Left ventricle myocardium inferior (tissue), 1 donor: ENCODE results near the gene CDH11. TPM values are rescaled to one million over a fixed set of nuclear protein-coding genes. Genes with fewer than 3 reads are reported as not detected.

Source experiments
- DNase-seq: peaks from one replicate; pipeline ENCODE4 v3.0.0-alpha.2; 2020
- H3K27ac ChIP-seq: fragments of 200-600 bp; replicated peaks from 2 replicates; pipeline ENCODE4 v1.8.0; 2021
- H3K27me3 ChIP-seq: fragments of 200-600 bp; 2 replicates; pipeline ENCODE4 v1.8.0; 2021; ENCODE audit warnings: low read depth
- H3K36me3 ChIP-seq: fragments of 200-600 bp; 2 replicates; pipeline ENCODE4 v1.8.0; 2021
- H3K4me1 ChIP-seq: fragments of 200-600 bp; 2 replicates; pipeline ENCODE4 v1.8.0; 2021
- H3K4me3 ChIP-seq: fragments of 200-600 bp; 2 replicates; pipeline ENCODE4 v1.8.0; 2021; ENCODE audit warnings: mild to moderate bottlenecking, moderate library complexity
- H3K9me3 ChIP-seq: fragments of 200-600 bp; replicated peaks from 2 replicates; pipeline ENCODE4 v1.8.0; 2021
- CTCF ChIP-seq: fragments of 200-600 bp; IDR thresholded peaks from 2 replicates; pipeline ENCODE4 v1.8.0; 2021; ENCODE audit warnings: antibody characterized with exemption, mild to moderate bottlenecking, borderline replicate concordance
- intact Hi-C: fragments of 100-400 bp; cut with micrococcal nuclease; formaldehyde crosslinking; loops from one replicate; pipeline ENCODE4 v1.11.0; 2022
- total RNA-seq: library from RNA; stranded (reverse); fragmentation: NEBNext Ultra II Directional; extraction: Animal tissue kit (Norgen Biotek cat#: 25700); gene quantifications from one replicate; pipeline ENCODE4 v1.2.1, GENCODE V29; 2021
- donor health status: DM: no; HTN: yes; CAD: no; lungs with severe emphysema.

Gene CDH11
- total RNA-seq, 1 donor from 2014 or later: 20.9 TPM

GRCh38 chr16:65044873-65045272, 77.0 kb downstream of the CDH11 start:
- Histone ChIP-seq H3K9me3 (no peaks in the 10 kb centered on the region), H3K4me3 (no peak overlapping the region), H3K27me3 (peaks cover 7% of the 10 kb centered on the region), H3K27ac (no peak overlapping the region), H3K4me1 (no peaks in the 10 kb centered on the region), H3K36me3 (no peaks in the 10 kb centered on the region)
- TF ChIP-seq CTCF: no peak
- no peak for DNase-seq
- intact Hi-C loops: no loop called here

GRCh38 chr16:65044026-65044425, 77.8 kb downstream of the CDH11 start:
- H3K27ac ChIP-seq: no peak overlapping the region
- H3K4me1 ChIP-seq: no peaks in the 10 kb centered on the region
- intact Hi-C loops: no loop called here
- no peak for DNase-seq
- no peak for TF ChIP-seq CTCF
- no peak overlapping the region for H3K4me3 ChIP-seq
- H3K36me3 ChIP-seq: no peaks in the 10 kb centered on the region
- peaks cover 7% of the 10 kb centered on the region for H3K27me3 ChIP-seq
- H3K9me3 ChIP-seq: peaks cover 4% of the 10 kb centered on the region

- TF ChIP-seq CTCF: no peak
- H3K4me1 ChIP-seq: no peaks in the 10 kb centered on the region
- peaks cover 6% of the 10 kb centered on the region for H3K9me3 ChIP-seq
- H3K36me3 ChIP-seq: no peaks in the 10 kb centered on the region
- no peak overlapping the region for H3K27ac ChIP-seq
- peaks cover 19% of the 10 kb centered on the region for H3K27me3 ChIP-seq
- intact Hi-C loops: no loop called here
- no peak for DNase-seq
- H3K4me3 ChIP-seq: no peak overlapping the region
Observed at GRCh38 chr16:65042438-65043365, 79.2 kb downstream of the CDH11 start.

GRCh38 chr16:65041667-65042066, 80.2 kb downstream of the CDH11 start:
- Histone ChIP-seq H3K27ac (no peak overlapping the region), H3K9me3 (peaks cover 6% of the 10 kb centered on the region), H3K27me3 (peaks cover 22% of the 10 kb centered on the region), H3K4me3 (no peak overlapping the region), H3K4me1 (no peaks in the 10 kb centered on the region), H3K36me3 (no peaks in the 10 kb centered on the region)
- DNase-seq: no peak
- intact Hi-C loops: no loop called here
- no peak for TF ChIP-seq CTCF

GRCh38 chr16:65038100-65038499, 83.8 kb downstream of the CDH11 start:
- H3K27ac ChIP-seq: no peak overlapping the region
- TF ChIP-seq CTCF: no peak
- DNase-seq: no peak
- H3K4me1 ChIP-seq: no peaks in the 10 kb centered on the region
- intact Hi-C loops: no loop called here
- no peak overlapping the region for H3K4me3 ChIP-seq
- H3K27me3 ChIP-seq: peaks cover 16% of the 10 kb centered on the region
- peaks cover 6% of the 10 kb centered on the region for H3K9me3 ChIP-seq
- H3K36me3 ChIP-seq: no peaks in the 10 kb centered on the region
